Prostate gland (tissue), 2 donors: ENCODE data around the gene RIMOC1. TPM values are rescaled to one million over a fixed set of nuclear protein-coding genes. Genes with fewer than 3 reads are reported as not detected.

Experiments used
- DNase-seq: peaks from one replicate; pipeline ENCODE4 v3.0.0-alpha.2; 2019; ENCODE audit warnings: low spot score
- H3K27ac ChIP-seq, 2 donors: fragments of 200-600 bp; sonication (generic); 2 replicates each; pipeline ENCODE4 v1.5.1; 2017 to 2019
- H3K27me3 ChIP-seq: fragments of 200-600 bp; sonication (generic); replicated peaks from 2 replicates; pipeline ENCODE4 v1.5.1; 2019; ENCODE audit not compliant: insufficient read depth
- H3K36me3 ChIP-seq, 2 donors: fragments of 200-600 bp; sonication (generic); 1 replicate in 1 of 2; 2 replicates in 1 of 2; pipeline versions ENCODE4 v1.5.1 to v1.8.1; 2017 to 2019
- H3K4me1 ChIP-seq: fragments of 200-600 bp; sonication (generic); replicated peaks from 2 replicates; pipeline ENCODE4 v1.5.1; 2019
- H3K4me3 ChIP-seq, 2 donors: fragments of 200-600 bp; sonication (generic); 2 replicates each; pipeline ENCODE4 v1.5.1; 2017 to 2019
- H3K9me3 ChIP-seq: fragments of 200-600 bp; sonication (generic); 2 replicates; pipeline ENCODE4 v1.5.1; 2017
- CTCF ChIP-seq, 4 experiments: fragments of 200-600 bp in 2 of 4; fragments of 450-650 bp in 2 of 4; sonication (generic) in 2 of 4; IDR thresholded peaks; 1 replicate in 3 of 4; 2 replicates in 1 of 4; pipeline ENCODE4 v1.5.1; 2016 to 2019; ENCODE audit warnings: antibody characterized with exemption in 4 of 4, mild to moderate bottlenecking in 2 of 4, moderate library complexity in 2 of 4
- POLR2A ChIP-seq: fragments of 450-650 bp; IDR thresholded peaks from one replicate; pipeline ENCODE4 v1.6.1; 2016; ENCODE audit warnings: antibody characterized with exemption, mild to moderate bottlenecking
- POLR2AphosphoS5 ChIP-seq: sonication (generic); formaldehyde crosslinking; IDR thresholded peaks from one replicate; pipeline ENCODE4 v1.6.1; 2017; ENCODE audit warnings: antibody characterized with exemption
- WGBS: methylation state at CpG from one replicate; pipeline ENCODE4 v1.1.5; 2018; 5-methylcytosine and 5-hydroxymethylcytosine counted together
- intact Hi-C: fragments of 100-400 bp; cut with DNase I; formaldehyde crosslinking; loops from one replicate; pipeline ENCODE4 v1.14.2; 2022
- total RNA-seq, 2 donors: library from RNA; depleted of rRNA; stranded (reverse); fragments of >200 nt; gene quantifications; one replicate each; pipeline ENCODE4 v1.1.0, GENCODE V29; 2016

RIMOC1 gene
- total RNA-seq, result 10 to 100 TPM; 18.1 to 20.5 TPM

GRCh38 chr5:41903892-41904799 lies at the start of gene RIMOC1:
RIMOC1 (plus strand) TSS chr5:41904344; CDS start chr5:41904368, 24 bp downstream.
- WGBS, result under 1% methylated on average over 55 of the region's 55 CpGs
- peaks cover 2% of the 10 kb centered on the region for H3K4me1 ChIP-seq
- intact Hi-C loops, result loop anchor here (1.0 kb wide), 1 partner anchor 34 kb away; the partner anchor contains the start of gene OXCT1

GRCh38 chr5:41856644-41857491 lies 47.3 kb upstream of the RIMOC1 start:
- WGBS, result 53% methylated on average over 5 of the region's 5 CpGs
- peak; percentile 64 for DNase-seq
- H3K4me3 ChIP-seq, result no peak overlapping the region
- no peaks in the 10 kb centered on the region for H3K36me3 ChIP-seq
- intact Hi-C loops, result loop anchor here (2.0 to 10.0 kb wide), 2 partner anchors 68 to 198 kb away; partner anchors contain the start of gene FBXO4
- TF ChIP-seq CTCF (IDR thresholded peaks at IDR 0.05), result peak; percentile 37 to 76 (median 74)
- TF ChIP-seq POLR2AphosphoS5, result peak; percentile 39
- TF ChIP-seq POLR2A, result no peak
- no peaks in the 10 kb centered on the region for H3K27me3 ChIP-seq
- peaks cover 8% of the 10 kb centered on the region for H3K4me1 ChIP-seq
- H3K27ac ChIP-seq, result peak overlapping the region in 1 of 2 donors; percentile 49
- H3K9me3 ChIP-seq, result no peaks in the 10 kb centered on the region

More at GRCh38 chr5:41903892-41904799, at the start of gene RIMOC1:
- no peaks in the 10 kb centered on the region for H3K27me3 ChIP-seq
- H3K36me3 ChIP-seq, result no peaks in the 10 kb centered on the region
- peak within 1 kb of the TSS; percentile 57 to 74 for H3K4me3 ChIP-seq
- TF ChIP-seq POLR2A, result peak; percentile 71
- TF ChIP-seq POLR2AphosphoS5, result peak; percentile 99
- peak in 1 of 4 experiments; percentile 12 for TF ChIP-seq CTCF (IDR thresholded peaks at IDR 0.05)
- no peaks in the 10 kb centered on the region for H3K9me3 ChIP-seq
- H3K27ac ChIP-seq, result peak within 1 kb of the TSS; percentile 90
- peak; percentile 99 for DNase-seq

- no peaks in the 10 kb centered on the region for H3K36me3 ChIP-seq
- intact Hi-C loops, result loop anchor here (2.0 to 10.0 kb wide), 2 partner anchors 67 to 197 kb away; partner anchors contain the start of gene FBXO4
- 50% methylated on average over 1 of the region's 1 CpG for WGBS
- peak; percentile 19 for DNase-seq
- peak overlapping the region in 1 of 2 donors; percentile 49 for H3K27ac ChIP-seq
- H3K4me3 ChIP-seq, result no peak overlapping the region
- no peaks in the 10 kb centered on the region for H3K27me3 ChIP-seq
- TF ChIP-seq CTCF (IDR thresholded peaks at IDR 0.05) (no peak), POLR2A (no peak), POLR2AphosphoS5 (no peak)
- no peaks in the 10 kb centered on the region for H3K9me3 ChIP-seq
- peaks cover 8% of the 10 kb centered on the region for H3K4me1 ChIP-seq
These were observed 46.2 kb upstream of the RIMOC1 start for GRCh38 chr5:41857989-41858388.

- no peaks in the 10 kb centered on the region for H3K9me3 ChIP-seq
- H3K4me3 ChIP-seq, result no peak overlapping the region
- no peak overlapping the region for H3K27ac ChIP-seq
- WGBS, result 77% methylated on average over 2 of the region's 2 CpGs
- peaks cover 8% of the 10 kb centered on the region for H3K4me1 ChIP-seq
- intact Hi-C loops, result loop anchor here (10.0 kb wide), 1 partner anchor 196 kb away; no protein-coding TSS in a partner anchor
- no peak for TF ChIP-seq POLR2AphosphoS5
- DNase-seq, result no peak
- H3K36me3 ChIP-seq, result no peaks in the 10 kb centered on the region
- no peaks in the 10 kb centered on the region for H3K27me3 ChIP-seq
These were observed 45.3 kb upstream of the RIMOC1 start for GRCh38 chr5:41858890-41859289.
